ENCODE measurements around the gene IGIP.

IGIP gene

DNA sequence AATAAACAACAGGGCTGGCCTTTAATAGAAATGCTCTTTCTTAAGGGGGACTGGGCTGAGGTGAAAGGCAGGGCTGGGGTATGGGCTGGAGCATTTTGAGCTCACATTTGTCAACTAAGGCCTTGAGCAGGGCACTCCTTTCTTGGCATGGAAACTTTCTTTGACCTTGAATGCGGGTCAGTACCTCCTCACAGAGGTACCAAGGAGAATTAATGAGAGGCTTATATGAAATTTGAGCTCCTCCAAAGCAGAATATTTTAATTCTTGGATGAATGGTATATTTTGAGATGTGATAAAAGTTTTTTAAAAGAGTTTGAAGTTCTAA, 52.3 kb downstream of the IGIP start:
- H3K36me3 ChIP-seq (ENCODE audit: low read depth): no peaks in the 10 kb centered on the region
- no peaks in the 10 kb centered on the region for H3K27me3 ChIP-seq (ENCODE audit: insufficient read depth, poor library complexity, severe bottlenecking)
- TF ChIP-seq, protein P1, sequence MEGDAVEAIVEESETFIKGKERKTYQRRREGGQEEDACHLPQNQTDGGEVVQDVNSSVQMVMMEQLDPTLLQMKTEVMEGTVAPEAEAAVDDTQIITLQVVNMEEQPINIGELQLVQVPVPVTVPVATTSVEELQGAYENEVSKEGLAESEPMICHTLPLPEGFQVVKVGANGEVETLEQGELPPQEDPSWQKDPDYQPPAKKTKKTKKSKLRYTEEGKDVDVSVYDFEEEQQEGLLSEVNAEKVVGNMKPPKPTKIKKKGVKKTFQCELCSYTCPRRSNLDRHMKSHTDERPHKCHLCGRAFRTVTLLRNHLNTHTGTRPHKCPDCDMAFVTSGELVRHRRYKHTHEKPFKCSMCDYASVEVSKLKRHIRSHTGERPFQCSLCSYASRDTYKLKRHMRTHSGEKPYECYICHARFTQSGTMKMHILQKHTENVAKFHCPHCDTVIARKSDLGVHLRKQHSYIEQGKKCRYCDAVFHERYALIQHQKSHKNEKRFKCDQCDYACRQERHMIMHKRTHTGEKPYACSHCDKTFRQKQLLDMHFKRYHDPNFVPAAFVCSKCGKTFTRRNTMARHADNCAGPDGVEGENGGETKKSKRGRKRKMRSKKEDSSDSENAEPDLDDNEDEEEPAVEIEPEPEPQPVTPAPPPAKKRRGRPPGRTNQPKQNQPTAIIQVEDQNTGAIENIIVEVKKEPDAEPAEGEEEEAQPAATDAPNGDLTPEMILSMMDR (IDR thresholded peaks at IDR 0.05; ENCODE audit: poor library complexity, severe bottlenecking): no peak
- no peaks in the 10 kb centered on the region for H3K9me3 ChIP-seq (ENCODE audit: severe bottlenecking)
- peaks cover 5% of the 10 kb centered on the region for H3K4me1 ChIP-seq (ENCODE audit: insufficient read depth, poor library complexity, severe bottlenecking)
- H3K4me3 ChIP-seq (ENCODE audit: severe bottlenecking): no peak overlapping the region
- no peak overlapping the region for H3K27ac ChIP-seq (ENCODE audit: poor library complexity, severe bottlenecking)
- ATAC-seq (ENCODE audit: low read depth): no peak
- no peak for DNase-seq (ENCODE audit: low spot score)

DNA sequence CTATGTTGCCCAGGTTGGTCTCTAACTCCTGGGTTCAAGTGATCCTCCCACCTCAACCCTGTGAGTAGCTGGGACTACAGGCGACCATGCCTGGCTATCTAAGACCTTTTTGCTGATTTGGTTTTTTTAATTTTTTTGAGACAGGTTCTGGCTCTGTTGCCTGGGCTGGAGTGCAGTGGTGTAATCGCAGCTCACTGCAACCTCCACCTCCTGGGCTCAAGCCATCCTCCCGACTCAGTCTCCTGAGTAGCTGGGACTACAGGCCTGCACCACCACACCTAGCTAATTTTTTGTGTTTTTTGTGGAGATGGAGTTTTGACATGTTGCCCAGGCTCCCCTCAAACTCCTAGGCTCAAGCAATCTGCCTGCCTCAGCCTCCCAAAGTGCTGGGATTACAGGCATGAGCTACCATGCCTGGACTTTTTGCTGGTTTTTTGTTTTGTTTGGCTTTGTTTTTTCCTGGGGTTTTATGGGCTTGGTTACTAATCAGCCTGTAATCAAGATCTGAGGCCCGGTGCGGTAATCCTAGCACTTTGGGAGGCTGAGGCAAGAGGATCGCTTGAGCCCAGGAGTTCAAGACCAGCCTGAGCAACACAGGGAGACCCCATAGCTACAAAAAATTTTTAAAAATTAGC, 52.9 kb downstream of the IGIP start:
- TF ChIP-seq, protein P1 (IDR thresholded peaks at IDR 0.05; ENCODE audit: poor library complexity, severe bottlenecking): no peak
- ATAC-seq (ENCODE audit: low read depth) (no peak), DNase-seq (ENCODE audit: low spot score) (no peak)
- no peaks in the 10 kb centered on the region for H3K27me3 ChIP-seq (ENCODE audit: insufficient read depth, poor library complexity, severe bottlenecking)
- no peaks in the 10 kb centered on the region for H3K36me3 ChIP-seq (ENCODE audit: low read depth)
- H3K27ac ChIP-seq (ENCODE audit: poor library complexity, severe bottlenecking): no peak overlapping the region
- no peaks in the 10 kb centered on the region for H3K9me3 ChIP-seq (ENCODE audit: severe bottlenecking)
- no peak overlapping the region for H3K4me3 ChIP-seq (ENCODE audit: severe bottlenecking)
- H3K4me1 ChIP-seq (ENCODE audit: insufficient read depth, poor library complexity, severe bottlenecking): peaks cover 5% of the 10 kb centered on the region

Data from RWPE2 (cell line).